Measurements from ENCODE around the gene IDS.
"Not testable (repeated sequence)": the region's sequence is repeated elsewhere in the genome, so short reads cannot be mapped to it uniquely, and the experiment has no call there.

The IDS gene

GRCh38 chrX:149539283-149540130 is 34.4 kb upstream of the IDS start:
- Histone ChIP-seq H3K9me3 (no peaks in the 10 kb centered on the region), H3K4me3 (peak overlapping the region; percentile 57), H3K4me1 (peaks cover 7% of the 10 kb centered on the region), H3K36me3 (replicated peaks) (no peaks in the 10 kb centered on the region), H3K27me3 (ENCODE audit: low read depth) (no peaks in the 10 kb centered on the region)
- DNase-seq (ENCODE audit: low spot score in 2 of 2): peak; percentile 93 to 99
- in situ Hi-C loops (cut with MboI; ENCODE audit: low sequenced_read_pairs): no loop called here

GRCh38 chrX:149537474-149537873 is 32.4 kb upstream of the IDS start:
- H3K9me3 ChIP-seq; DNase-seq (ENCODE audit: low spot score in 2 of 2); H3K4me1 ChIP-seq; H3K27me3 ChIP-seq (ENCODE audit: low read depth); H3K36me3 ChIP-seq (replicated peaks); in situ Hi-C loops (cut with MboI; ENCODE audit: low sequenced_read_pairs); H3K4me3 ChIP-seq: not testable (repeated sequence)

- H3K4me1 ChIP-seq; H3K4me3 ChIP-seq; H3K9me3 ChIP-seq; DNase-seq (ENCODE audit: low spot score in 2 of 2); in situ Hi-C loops (cut with MboI; ENCODE audit: low sequenced_read_pairs); H3K36me3 ChIP-seq (replicated peaks); H3K27me3 ChIP-seq (ENCODE audit: low read depth): not testable (repeated sequence)
Measured at GRCh38 chrX:149534926-149535602, 30.0 kb upstream of the IDS start.

- H3K27me3 ChIP-seq (ENCODE audit: low read depth); H3K36me3 ChIP-seq (replicated peaks); H3K4me1 ChIP-seq; H3K9me3 ChIP-seq; DNase-seq (ENCODE audit: low spot score in 2 of 2); H3K4me3 ChIP-seq; in situ Hi-C loops (cut with MboI; ENCODE audit: low sequenced_read_pairs): not testable (repeated sequence)
Measured at GRCh38 chrX:149533999-149534398, 28.9 kb upstream of the IDS start.

- in situ Hi-C loops (cut with MboI; ENCODE audit: low sequenced_read_pairs); H3K27me3 ChIP-seq (ENCODE audit: low read depth); H3K9me3 ChIP-seq; H3K36me3 ChIP-seq (replicated peaks); H3K4me3 ChIP-seq; H3K4me1 ChIP-seq; DNase-seq (ENCODE audit: low spot score in 2 of 2): not testable (repeated sequence)
Measured at GRCh38 chrX:149532868-149533267, 27.8 kb upstream of the IDS start.

GRCh38 chrX:149531599-149531998 is 26.5 kb upstream of the IDS start:
- no peak for DNase-seq (ENCODE audit: low spot score in 2 of 2)
- H3K9me3 ChIP-seq: no peaks in the 10 kb centered on the region
- no peaks in the 10 kb centered on the region for H3K27me3 ChIP-seq (ENCODE audit: low read depth)
- no peaks in the 10 kb centered on the region for H3K4me1 ChIP-seq
- no peak overlapping the region for H3K4me3 ChIP-seq
- in situ Hi-C loops (cut with MboI; ENCODE audit: low sequenced_read_pairs): no loop called here
- H3K36me3 ChIP-seq (replicated peaks): no peaks in the 10 kb centered on the region

GRCh38 chrX:149528381-149528780 is 23.3 kb upstream of the IDS start:
- in situ Hi-C loops (cut with MboI; ENCODE audit: low sequenced_read_pairs): no loop called here
- H3K36me3 ChIP-seq (replicated peaks): no peaks in the 10 kb centered on the region
- no peaks in the 10 kb centered on the region for H3K4me1 ChIP-seq
- no peaks in the 10 kb centered on the region for H3K9me3 ChIP-seq
- H3K27me3 ChIP-seq (ENCODE audit: low read depth): no peaks in the 10 kb centered on the region
- DNase-seq (ENCODE audit: low spot score in 2 of 2): no peak
- no peak overlapping the region for H3K4me3 ChIP-seq

GRCh38 chrX:149527705-149528104 is 22.6 kb upstream of the IDS start:
- Histone ChIP-seq H3K27me3 (ENCODE audit: low read depth) (no peaks in the 10 kb centered on the region), H3K4me1 (no peaks in the 10 kb centered on the region), H3K36me3 (replicated peaks) (no peaks in the 10 kb centered on the region), H3K9me3 (no peaks in the 10 kb centered on the region), H3K4me3 (no peak overlapping the region)
- in situ Hi-C loops (cut with MboI; ENCODE audit: low sequenced_read_pairs): no loop called here
- peak; percentile 22 to 27 for DNase-seq (ENCODE audit: low spot score in 2 of 2)

GRCh38 chrX:149526318-149527033 is 21.4 kb upstream of the IDS start:
- H3K36me3 ChIP-seq (replicated peaks); DNase-seq (ENCODE audit: low spot score in 2 of 2); H3K9me3 ChIP-seq; H3K27me3 ChIP-seq (ENCODE audit: low read depth); H3K4me3 ChIP-seq; in situ Hi-C loops (cut with MboI; ENCODE audit: low sequenced_read_pairs); H3K4me1 ChIP-seq: not testable (repeated sequence)

GRCh38 chrX:149525903-149526302 is 20.8 kb upstream of the IDS start:
- H3K4me3 ChIP-seq; H3K36me3 ChIP-seq (replicated peaks); H3K9me3 ChIP-seq; in situ Hi-C loops (cut with MboI; ENCODE audit: low sequenced_read_pairs); H3K4me1 ChIP-seq; H3K27me3 ChIP-seq (ENCODE audit: low read depth); DNase-seq (ENCODE audit: low spot score in 2 of 2): not testable (repeated sequence)

- H3K9me3 ChIP-seq; H3K4me3 ChIP-seq; in situ Hi-C loops (cut with MboI; ENCODE audit: low sequenced_read_pairs); H3K4me1 ChIP-seq; H3K36me3 ChIP-seq (replicated peaks): not testable (repeated sequence)
- DNase-seq (ENCODE audit: low spot score in 2 of 2): peak in 1 of 2 experiments; percentile 50
- H3K27me3 ChIP-seq (ENCODE audit: low read depth): peaks cover 14% of the 10 kb centered on the region
Measured at GRCh38 chrX:149525389-149525788, 20.3 kb upstream of the IDS start.

- H3K27me3 ChIP-seq (ENCODE audit: low read depth): peaks cover 20% of the 10 kb centered on the region
- H3K4me3 ChIP-seq: no peak overlapping the region
- H3K9me3 ChIP-seq: no peaks in the 10 kb centered on the region
- no peaks in the 10 kb centered on the region for H3K4me1 ChIP-seq
- in situ Hi-C loops (cut with MboI; ENCODE audit: low sequenced_read_pairs): loop anchor here (25.0 kb wide), 1 partner anchor 114 kb away; the partner anchor contains the start of gene TMEM185A
- DNase-seq (ENCODE audit: low spot score in 2 of 2): no peak
- H3K36me3 ChIP-seq (replicated peaks): no peaks in the 10 kb centered on the region
Measured at GRCh38 chrX:149522916-149523315, 17.8 kb upstream of the IDS start.

GRCh38 chrX:149521438-149521837 is 16.3 kb upstream of the IDS start:
- Histone ChIP-seq H3K9me3 (no peaks in the 10 kb centered on the region), H3K36me3 (replicated peaks) (no peaks in the 10 kb centered on the region), H3K27me3 (ENCODE audit: low read depth) (peaks cover 20% of the 10 kb centered on the region), H3K4me1 (no peaks in the 10 kb centered on the region), H3K4me3 (no peak overlapping the region)
- no peak for DNase-seq (ENCODE audit: low spot score in 2 of 2)
- in situ Hi-C loops (cut with MboI; ENCODE audit: low sequenced_read_pairs): loop anchor here (25.0 kb wide), 1 partner anchor 116 kb away; the partner anchor contains the start of gene TMEM185A
